Ishikawa (cell line): Measurements from ENCODE around the gene ZNF280C.

Source experiments
- CEBPB ChIP-seq: IDR thresholded peaks from 2 replicates; pipeline ENCODE4 v1.6.1; 2012
- CREB1 ChIP-seq: IDR thresholded peaks from 2 replicates; pipeline ENCODE4 v1.6.1; 2012; ENCODE audit warnings: low read depth
- EGR1 ChIP-seq: IDR thresholded peaks from 2 replicates; pipeline ENCODE4 v1.6.1; 2012
- EP300 ChIP-seq: IDR thresholded peaks from 2 replicates; pipeline ENCODE4 v1.6.1; 2012; ENCODE audit warnings: borderline replicate concordance
- FOXM1 ChIP-seq: IDR thresholded peaks from 2 replicates; pipeline ENCODE4 v1.6.1; 2012; ENCODE audit warnings: low read depth, borderline replicate concordance
- MAX ChIP-seq: IDR thresholded peaks from 2 replicates; pipeline ENCODE4 v1.6.1; 2012
- NFIC ChIP-seq: IDR thresholded peaks from 2 replicates; pipeline ENCODE4 v1.6.1; 2012
- RAD21 ChIP-seq: IDR thresholded peaks from 2 replicates; pipeline ENCODE4 v1.6.1; 2012; ENCODE audit warnings: low read depth
- TAF1 ChIP-seq: IDR thresholded peaks from 2 replicates; pipeline ENCODE4 v1.6.1; 2012; ENCODE audit warnings: low read depth, mild to moderate bottlenecking
- TCF12 ChIP-seq: IDR thresholded peaks from 2 replicates; pipeline ENCODE4 v1.6.1; 2012; ENCODE audit warnings: low read depth
- YY1 ChIP-seq: IDR thresholded peaks from 2 replicates; pipeline ENCODE4 v1.6.1; 2012; ENCODE audit warnings: low read depth
- ZBTB7A ChIP-seq: IDR thresholded peaks from 2 replicates; pipeline ENCODE4 v1.6.1; 2012; ENCODE audit warnings: low read depth
- TF ChIP-seq, protein P1 (sequence below): IDR thresholded peaks from 2 replicates; pipeline ENCODE4 v1.6.1; 2012; ENCODE audit warnings: low read depth, mild to moderate bottlenecking

- no peak for TF ChIP-seq ZBTB7A
- TF ChIP-seq EP300 = no peak
- TF ChIP-seq MAX = no peak
- TF ChIP-seq RAD21 = no peak
- no peak for TF ChIP-seq YY1
- no peak for TF ChIP-seq FOXM1
- TF ChIP-seq NFIC = no peak
- TF ChIP-seq, protein P1, sequence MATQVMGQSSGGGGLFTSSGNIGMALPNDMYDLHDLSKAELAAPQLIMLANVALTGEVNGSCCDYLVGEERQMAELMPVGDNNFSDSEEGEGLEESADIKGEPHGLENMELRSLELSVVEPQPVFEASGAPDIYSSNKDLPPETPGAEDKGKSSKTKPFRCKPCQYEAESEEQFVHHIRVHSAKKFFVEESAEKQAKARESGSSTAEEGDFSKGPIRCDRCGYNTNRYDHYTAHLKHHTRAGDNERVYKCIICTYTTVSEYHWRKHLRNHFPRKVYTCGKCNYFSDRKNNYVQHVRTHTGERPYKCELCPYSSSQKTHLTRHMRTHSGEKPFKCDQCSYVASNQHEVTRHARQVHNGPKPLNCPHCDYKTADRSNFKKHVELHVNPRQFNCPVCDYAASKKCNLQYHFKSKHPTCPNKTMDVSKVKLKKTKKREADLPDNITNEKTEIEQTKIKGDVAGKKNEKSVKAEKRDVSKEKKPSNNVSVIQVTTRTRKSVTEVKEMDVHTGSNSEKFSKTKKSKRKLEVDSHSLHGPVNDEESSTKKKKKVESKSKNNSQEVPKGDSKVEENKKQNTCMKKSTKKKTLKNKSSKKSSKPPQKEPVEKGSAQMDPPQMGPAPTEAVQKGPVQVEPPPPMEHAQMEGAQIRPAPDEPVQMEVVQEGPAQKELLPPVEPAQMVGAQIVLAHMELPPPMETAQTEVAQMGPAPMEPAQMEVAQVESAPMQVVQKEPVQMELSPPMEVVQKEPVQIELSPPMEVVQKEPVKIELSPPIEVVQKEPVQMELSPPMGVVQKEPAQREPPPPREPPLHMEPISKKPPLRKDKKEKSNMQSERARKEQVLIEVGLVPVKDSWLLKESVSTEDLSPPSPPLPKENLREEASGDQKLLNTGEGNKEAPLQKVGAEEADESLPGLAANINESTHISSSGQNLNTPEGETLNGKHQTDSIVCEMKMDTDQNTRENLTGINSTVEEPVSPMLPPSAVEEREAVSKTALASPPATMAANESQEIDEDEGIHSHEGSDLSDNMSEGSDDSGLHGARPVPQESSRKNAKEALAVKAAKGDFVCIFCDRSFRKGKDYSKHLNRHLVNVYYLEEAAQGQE = no peak
- no peak for TF ChIP-seq TCF12
- no peak for TF ChIP-seq EGR1
- no peak for TF ChIP-seq TAF1
- TF ChIP-seq CREB1 = no peak
- TF ChIP-seq CEBPB = no peak
These were observed 55.3 kb downstream of the ZNF280C start for GRCh38 chrX:130213376-130213775.
